HG03565 (cell line): Measurements from ENCODE around the gene C2CD4C.
"Not testable (repeated sequence)": the region's sequence is repeated elsewhere in the genome, so short reads cannot be mapped to it uniquely, and the experiment has no call there.

Experiments used
- ATAC-seq: cut with Tn5 transposase; IDR thresholded peaks from one replicate; pipeline ENCODE4 v1.9.1; 2021; ENCODE audit warnings: mild to moderate bottlenecking, moderate library complexity; ENCODE audit not compliant: unreplicated experiment

The C2CD4C gene

DNA sequence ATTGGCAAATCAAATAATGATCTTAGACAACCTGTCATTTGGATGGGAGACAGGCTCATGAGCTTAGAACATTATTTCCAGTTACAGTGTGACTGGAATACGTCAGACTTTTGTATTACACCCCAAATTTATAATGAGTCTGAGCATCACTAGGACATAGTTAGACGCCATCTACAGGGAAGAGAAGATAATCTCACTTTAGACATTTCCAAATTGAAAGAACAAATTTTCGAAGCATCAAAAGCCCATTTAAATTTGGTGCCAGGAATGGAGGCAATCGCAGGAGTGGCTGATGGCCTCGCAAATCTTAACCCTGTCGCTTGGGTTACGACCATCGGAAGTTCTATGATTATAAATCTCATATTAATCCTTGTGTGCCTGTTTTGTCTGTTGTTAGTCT, 22.8 kb downstream of the C2CD4C start:
- ATAC-seq, result not testable (repeated sequence)

DNA sequence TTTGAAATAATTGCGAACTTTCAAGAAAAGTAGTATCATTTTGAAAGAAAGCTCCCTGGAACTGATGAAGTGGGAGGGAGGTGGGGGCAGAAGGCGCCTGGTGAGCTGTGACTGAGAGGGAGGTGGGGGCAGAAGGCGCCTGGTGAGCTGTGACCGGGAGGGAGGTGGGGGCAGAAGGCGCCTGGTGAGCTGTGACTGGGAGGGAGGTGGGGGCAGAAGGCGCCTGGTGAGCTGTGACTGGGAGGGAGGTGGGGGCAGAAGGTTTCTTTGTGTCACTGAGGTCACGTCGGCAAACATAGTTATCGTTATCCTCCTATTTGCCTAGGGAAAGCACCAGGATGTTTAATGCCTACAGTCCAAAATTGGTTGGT, 24.2 kb downstream of the C2CD4C start:
- ATAC-seq, result no peak

DNA sequence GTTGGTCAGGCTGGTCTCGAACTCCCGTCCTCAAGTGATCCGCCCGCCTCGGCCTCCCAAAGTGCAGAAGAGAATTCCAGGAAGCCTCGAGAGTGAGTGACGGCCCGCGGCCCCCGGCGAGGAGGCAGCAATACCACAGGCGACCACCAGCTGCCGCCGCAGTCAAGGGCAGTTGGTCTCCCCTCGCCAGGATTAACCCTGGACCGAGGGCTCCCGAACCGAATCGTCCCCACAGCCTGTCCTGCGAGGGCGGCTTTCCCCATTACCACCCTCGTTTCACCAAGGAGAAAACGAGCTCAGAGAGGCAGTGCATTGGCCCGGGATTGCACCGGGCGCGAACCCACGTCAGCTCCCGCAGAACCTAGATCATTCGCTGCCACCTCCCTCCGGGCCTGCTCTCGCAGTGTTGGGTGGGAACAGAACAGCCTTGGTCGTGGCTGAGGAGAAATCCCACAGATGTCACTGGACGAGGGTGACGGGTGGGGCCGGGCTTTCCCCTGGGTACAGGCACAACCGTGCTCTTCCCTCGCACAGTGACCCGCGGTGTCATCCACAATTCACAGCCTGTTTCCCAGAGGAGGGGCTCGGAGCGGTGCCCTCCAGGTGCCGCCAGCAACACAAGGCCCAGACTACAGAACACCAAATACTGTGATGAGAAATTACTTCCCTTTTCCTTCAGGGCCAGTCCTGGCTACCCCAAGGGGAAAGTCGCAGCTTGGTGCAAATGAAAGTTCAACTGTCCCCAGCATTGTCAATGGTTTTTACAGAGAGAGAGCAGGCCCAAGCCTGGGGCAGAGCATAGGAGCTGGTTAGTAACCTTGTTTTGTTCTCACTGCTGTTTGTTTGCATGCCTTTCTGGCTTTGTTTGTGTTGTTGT, 24.8 kb downstream of the C2CD4C start:
- ATAC-seq, result no peak

DNA sequence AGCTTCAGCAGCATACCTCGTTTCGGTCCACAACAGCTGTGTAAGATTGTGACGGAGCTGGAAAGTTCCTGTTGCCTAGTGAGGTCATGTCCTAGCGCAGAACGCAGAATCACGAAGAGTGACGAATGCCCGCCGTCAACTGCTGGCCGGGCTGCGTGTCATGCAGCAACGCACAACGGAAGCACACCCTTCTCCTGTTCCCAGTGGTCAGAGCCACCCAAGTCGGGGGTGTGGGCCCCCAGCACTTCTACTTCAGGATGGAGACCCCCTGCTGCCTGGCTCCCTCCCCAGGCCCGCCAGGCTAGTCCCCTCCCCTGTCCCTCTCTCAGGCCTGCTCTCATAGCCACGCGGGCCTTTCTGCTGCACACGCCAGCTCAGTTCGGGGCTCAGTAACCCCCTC, 25.9 kb downstream of the C2CD4C start:
- no peak for ATAC-seq

DNA sequence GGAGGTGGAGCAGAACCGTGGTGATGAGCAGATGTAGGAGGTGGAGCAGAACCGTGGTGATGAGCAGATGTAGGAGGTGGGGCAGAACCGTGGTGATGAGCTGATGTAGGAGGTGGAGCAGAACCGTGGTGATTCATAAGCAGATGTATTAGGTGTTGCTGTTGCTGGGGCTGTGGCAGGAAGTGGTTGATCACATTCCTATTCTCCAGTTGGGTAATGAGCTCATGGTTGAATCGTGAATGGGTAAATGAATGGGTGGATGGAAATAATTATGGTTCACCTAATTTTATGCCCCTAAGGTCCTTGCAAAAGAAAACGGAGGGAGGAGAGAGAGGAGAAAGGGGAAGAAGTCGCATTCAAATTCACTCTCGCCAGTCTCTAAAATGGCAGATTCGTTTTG, 26.4 kb downstream of the C2CD4C start:
- not testable (repeated sequence) for ATAC-seq

DNA sequence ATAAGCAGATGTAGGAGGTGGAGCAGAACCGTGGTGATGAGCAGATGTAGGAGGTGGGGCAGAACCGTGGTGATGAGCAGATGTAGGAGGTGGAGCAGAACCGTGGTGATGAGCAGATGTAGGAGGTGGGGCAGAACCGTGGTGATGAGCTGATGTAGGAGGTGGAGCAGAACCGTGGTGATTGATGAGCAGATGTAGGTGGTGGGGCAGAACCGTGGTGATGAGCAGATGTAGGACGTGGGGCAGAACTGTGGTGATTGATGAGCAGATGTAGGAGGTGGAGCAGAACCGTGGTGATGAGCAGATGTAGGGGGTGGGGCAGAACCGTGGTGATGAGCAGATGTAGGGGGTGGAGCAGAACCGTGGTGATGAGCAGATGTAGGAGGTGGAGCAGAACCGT, 27.0 kb downstream of the C2CD4C start:
- ATAC-seq, result not testable (repeated sequence)

DNA sequence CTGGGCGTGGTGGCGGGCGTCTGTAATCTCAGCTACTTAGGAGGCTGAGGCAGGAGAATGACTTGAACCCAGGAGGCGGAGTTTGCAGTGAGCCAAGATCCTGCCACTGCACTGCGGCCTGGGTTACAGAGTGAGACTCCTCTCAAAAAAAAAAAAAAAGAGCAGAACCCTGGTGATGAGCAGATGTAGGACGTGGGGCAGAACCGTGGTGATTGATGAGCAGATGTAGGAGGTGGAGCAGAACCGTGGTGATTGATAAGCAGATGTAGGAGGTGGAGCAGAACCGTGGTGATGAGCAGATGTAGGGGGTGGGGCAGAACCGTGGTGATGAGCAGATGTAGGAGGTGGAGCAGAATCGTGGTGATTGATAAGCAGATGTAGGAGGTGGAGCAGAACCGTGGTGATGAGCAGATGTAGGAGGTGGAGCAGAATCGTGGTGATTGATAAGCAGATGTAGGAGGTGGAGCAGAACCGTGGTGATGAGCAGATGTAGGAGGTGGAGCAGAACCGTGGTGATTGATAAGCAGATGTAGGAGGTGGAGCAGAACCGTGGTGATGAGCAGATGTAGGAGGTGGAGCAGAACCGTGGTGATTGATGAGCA, 28.2 kb downstream of the C2CD4C start:
- ATAC-seq, result not testable (repeated sequence)

DNA sequence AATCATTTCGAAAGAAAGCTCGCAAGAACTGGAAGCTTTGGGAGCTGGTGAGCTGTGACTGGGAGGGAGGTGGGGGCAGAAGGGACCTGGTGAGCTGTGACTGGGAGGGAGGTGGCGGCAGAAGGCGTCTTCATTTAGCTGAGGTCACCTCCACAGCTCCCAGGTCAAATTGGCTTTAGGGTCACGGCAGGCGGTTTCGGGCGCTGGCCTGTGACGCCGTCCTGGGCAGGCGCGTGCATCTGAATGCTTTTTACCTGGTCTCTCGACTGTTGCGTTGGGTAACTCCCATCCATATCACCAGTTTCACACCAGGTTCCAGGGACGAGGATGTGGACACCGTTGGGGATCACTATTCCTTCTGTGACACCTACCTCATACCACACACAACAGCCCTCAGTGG, 29.2 kb downstream of the C2CD4C start:
- no peak for ATAC-seq

DNA sequence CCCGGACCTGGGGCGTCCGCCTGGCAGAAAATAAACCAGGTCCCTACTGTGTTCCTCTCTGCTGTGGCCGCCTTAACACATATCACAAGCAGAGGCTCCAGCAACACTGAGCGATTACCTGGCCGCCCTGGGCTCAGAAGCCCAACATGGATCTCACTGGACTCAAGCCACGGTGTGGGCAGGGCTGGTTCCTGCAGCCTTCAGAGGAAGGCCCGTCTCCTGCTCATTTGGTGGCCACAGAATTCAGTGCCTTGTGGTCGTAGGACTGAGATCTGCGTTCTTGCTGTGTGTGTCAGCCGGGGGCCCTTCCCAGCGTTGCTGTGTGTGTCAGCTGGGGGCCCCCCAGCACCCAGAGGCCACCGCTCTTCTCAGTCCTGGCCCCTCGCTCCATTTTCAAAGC, 30.2 kb downstream of the C2CD4C start:
- no peak for ATAC-seq

DNA sequence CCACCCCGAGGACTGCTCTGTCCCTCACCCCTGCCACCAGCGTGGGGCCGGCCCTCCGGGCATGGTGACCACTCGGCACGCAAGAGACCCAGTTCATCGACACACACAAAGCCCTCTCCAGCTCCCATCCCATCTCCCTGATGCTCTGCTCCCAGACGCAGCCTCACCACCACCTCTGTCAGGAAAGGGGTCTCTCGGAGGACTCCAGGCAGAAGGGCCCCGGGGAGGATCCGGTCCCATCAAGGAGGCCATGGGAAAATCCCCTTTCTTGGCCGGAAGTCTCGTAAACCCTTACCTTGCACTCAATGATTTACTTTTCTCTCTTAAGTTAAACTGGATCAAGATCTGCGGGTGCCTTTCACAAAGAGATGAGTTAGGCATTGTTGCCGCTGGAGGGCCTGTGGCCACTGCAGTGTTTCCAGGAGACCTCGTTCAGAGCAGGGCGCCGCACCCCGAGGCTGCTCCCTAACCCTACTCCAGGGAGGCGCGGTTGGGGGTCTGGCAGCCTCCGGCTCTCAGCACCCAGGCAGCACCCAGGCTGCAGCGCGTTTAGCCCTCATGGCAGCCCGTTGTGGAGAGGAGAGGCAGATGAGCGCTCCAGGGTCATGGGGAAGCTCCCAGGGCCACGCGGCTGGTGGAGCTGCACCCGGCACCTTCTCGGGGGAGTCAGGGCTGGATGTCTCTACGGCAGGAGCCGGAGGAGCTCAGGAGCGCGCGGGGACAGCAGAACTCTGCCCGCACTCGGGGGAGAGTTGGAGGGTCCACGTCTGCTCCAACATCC, 31.0 kb downstream of the C2CD4C start:
- no peak for ATAC-seq

DNA sequence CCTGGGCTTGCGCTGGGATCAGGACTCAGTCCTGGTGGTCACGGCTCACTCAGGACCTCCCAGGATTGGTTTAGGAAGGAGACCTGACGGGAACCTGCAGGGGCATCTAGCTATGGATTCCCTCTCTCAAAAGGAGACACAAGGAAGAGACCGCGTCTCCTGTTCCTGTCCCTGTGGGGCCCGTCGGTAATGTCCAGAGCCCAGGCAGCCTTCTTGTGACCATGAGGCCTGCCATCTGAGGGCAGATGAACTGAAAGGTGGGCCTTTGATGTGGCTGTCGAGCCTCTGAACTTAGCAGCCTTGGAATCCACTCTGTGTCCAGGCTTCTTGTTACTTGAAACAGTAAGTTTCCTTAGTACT, 32.9 kb downstream of the C2CD4C start:
- no peak for ATAC-seq

DNA sequence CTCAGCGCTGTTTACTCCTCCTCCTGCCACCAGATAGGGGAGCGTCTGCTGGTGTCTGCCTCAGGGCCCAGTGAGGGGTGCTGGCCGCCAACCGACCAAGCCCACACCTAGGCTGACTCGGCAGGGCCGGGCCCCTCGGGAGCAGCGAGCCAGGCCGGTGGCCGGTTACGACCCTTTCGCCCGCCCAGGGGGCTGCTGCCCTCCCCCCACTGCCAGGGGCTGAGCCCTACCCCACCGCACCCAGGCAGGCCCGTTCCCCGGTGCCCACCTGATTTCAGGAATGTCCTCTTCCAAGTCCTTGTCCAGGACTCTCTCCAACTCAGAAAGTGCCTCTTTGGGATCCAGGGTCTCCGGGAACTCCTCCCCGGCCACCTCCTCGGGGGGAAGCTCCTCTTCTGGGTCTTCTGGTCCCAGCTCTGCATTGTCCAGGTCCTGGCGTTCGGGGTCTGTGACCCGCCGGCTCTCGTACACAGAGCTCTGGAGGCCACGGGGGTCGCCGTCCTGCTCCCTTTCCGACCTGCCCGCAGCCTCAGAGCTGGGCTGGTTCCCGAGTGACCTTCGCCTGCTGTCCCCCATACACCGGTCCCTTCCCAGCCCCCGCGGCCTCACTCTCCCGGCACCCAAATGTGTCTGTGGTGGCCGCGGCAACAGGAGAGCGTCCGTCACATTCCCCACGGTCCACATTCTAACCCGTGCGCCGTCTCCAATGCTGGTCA, 33.4 kb downstream of the C2CD4C start:
- ATAC-seq, result no peak

DNA sequence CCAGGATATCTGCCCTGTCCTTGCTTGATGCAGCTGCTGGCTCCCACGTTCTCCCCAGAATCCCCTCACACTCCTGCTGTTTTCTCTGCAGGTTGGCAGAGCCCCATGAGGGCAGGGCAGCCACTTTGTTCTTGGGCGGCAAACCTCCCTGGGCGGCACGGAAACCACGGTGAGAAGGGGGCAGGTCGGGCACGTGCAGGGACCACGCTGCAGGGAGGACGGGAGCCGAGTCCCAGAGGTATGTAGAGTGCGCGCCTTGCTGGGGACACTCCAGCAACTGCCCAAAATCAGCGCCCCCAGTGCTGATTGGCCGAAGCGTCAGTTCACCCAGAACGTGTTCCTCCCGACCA, 34.1 kb downstream of the C2CD4C start:
- ATAC-seq, result no peak

DNA sequence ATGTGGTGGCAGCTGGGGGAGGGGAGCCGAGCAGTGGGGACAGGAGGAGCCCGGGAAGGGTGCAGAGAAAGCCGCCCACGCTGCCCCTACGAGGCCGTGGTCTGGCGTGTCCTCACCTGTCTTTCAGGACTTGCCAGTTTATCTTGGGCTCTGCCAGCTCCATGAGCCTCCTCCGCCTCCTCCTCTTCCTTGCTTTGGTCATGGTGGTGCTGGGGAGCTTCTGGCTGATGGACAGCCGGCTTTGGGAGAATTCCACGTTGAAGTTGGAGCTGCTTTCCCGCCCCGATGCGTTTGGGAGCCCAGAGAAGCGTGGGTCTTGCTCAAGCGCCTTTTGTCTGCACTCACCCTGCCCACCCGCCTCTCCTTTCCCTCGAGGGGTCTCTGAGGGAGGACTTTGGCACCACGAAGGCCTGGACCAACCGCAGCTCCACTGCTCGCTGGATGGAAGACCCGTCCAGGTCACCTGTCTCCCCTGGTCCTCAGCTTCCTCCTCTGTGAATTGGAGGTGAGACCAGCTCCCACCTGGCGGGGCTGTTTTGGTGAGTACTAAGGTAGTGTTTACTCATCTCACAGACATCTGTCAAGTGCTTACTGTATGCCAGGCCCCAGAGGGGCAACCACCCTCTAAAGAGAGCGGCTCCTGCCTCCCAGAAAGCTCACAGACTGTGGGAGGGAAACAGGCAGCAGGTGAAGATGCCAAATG, 34.6 kb downstream of the C2CD4C start:
- no peak for ATAC-seq

DNA sequence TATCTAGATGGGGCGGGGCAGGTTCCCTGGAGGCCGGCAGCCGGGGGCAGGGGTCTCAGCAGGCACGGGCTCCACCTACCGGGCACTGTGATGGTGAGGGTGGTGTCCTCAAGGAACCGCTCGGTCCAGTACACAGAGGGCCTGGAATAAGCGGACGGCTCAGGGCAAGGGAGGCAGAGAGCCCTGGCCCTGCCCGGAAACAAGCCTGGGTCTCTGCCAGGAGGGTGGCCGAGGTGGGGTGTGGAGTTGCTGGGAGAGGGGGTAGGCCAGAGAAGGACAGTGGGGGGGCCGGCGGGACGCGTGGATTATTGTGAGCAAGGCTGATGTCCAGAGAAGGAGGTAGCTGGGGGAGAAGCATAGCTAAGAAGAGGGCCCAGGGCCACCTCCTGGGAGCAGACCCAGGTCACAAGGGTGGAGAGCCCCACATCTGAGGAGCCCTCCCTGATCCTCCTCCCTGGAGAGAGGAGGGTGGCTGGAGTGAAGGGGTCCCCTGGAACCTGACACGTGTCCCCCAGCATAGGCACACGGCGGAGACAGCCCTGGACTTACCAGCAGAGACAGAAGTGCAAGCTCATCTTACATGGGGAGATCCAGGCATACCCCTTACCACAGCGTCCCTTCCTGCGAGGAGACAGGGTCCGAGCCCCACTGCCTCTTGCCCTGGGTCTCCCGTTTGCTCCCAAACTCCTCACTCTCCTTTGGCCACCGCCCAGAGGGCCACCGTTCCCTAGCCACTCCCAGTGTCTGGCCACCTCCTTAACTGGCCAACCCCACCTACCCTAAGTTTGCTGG, 35.4 kb downstream of the C2CD4C start:
- ATAC-seq, result no peak

DNA sequence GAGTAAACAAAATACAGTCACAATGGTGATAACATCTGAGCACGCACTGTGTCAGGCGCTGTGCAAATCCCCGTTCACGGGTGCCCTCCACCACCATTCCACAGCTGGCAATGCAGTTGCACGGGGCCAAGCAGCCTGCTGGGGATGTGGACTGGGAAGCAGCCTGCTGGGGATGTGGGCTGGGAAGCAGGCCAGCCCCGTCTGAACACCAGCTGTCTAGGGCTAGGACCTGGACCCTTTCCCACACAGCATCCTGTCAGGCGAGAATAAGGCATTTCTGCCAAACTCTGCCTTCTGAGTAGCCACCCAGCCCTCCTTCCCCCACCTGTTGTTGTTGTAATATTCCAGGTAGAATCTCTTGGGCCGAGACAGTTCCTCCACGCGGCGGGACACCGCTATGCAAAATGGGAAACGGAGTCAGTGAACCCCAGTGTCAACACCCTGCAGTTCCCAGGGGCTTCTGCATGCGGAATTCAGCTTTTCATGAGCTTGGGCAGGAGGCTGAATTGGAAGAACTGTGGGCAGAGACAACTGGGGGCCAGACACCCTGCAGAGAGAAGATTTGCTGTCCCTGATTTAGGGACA, 36.5 kb downstream of the C2CD4C start:
- ATAC-seq, result no peak

DNA sequence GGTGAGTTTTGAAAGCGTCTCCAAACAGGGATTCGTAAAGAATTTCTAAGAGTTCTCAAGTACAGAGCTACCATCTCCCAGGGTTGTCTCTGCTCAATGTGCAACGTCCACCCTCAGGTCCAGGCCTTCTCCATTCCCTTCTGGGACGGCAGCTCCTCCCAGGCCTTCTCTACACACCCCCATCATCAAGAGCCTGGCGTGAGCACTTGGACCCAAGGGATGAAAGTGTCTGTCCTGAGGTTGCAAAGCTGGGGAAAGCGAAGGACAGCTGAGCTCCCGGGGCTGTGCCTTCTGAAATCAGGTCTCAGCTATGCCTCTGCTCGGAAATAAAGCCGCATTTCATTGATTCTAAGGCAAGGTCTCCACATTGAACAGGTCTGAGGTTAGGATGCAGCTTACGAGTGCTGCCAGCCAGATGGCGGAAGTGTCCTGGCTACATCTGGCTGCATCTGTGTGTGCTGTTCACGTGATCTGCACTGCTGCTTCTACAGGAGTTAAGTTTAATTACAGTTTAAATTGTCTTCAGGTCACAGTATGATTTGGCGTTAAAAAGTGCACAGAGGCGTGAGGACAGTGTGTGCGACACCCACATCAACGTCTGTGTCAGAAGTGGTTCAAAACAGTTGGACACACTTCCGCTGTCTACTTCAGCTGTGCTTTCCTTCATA, 37.3 kb downstream of the C2CD4C start:
- ATAC-seq, result no peak

DNA sequence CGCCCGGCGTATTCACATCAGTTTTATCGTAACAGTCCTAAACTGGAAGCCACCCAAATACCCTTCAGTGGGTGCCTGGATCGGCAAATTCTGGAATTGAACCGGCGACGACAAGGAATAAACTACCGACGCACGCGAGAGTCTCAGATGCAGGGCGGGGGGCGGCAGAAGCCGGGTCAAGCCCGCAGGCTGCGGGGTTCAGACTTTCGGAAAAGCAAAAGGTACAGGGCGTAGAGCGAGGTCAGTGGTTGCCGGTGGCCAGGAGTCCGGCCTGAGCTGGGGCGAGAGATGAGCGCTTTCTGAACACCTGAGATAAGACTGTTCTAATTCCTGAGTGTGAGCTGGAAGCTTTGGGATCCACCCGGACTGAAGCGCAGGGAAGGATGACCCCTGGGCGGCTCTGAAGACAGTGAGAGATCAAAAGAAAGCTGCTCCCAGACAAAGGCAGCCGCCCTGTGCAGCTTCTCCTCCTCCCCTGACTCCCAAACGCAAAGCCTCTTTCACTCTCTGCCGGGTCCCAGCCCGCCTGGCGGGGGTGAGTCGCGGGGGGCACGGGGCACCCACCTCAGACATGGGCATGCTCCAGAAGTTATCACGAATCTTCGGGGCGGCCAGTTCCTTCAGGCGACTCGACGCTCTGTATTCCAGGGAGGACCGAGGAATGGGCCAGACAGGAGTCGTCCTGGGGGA, 38.2 kb downstream of the C2CD4C start:
- no peak for ATAC-seq
